ENCODE measurements around the gene ENO3. TPM values are rescaled to one million over a fixed set of nuclear protein-coding genes. Genes with fewer than 3 reads are reported as not detected.

ENO3 gene
- 24.4 and 27.3 TPM in 2 replicates for total RNA-seq (2013; cell fraction: nucleolus; rRNA removed)
- total RNA-seq (2014; rRNA removed) (10.4 and 11.1 TPM in 2 replicates), total RNA-seq (2014; rRNA removed; fragmentation: Illumina TruSeq; extraction: Trizol) (9.7 and 10.4 TPM in 2 replicates), total RNA-seq (2021) (24.4 and 28.4 TPM in 2 replicates), polyA plus RNA-seq (2011; rRNA removed) (19.8 and 25.6 TPM in 2 replicates), polyA plus RNA-seq (2014; fragmentation: Illumina TruSeq; extraction: Trizol) (9.0 and 15.2 TPM in 2 replicates), polyA plus RNA-seq (2014; fragmentation: Nextera tagmentation; extraction: Ambion mirVana) (10 to 100 TPM in 1 of 2 experiments, 1 to 10 TPM in 1; 6.8 to 14.5 TPM), polyA plus RNA-seq (2014; rRNA removed) (26.3 and 31.5 TPM in 2 replicates), polyA plus RNA-seq (2016; fragmentation: Nextera tagmentation; extraction: Ambion mirVana) (10 to 100 TPM; 18.8 to 19.7 TPM), polyA minus RNA-seq (2011; rRNA and poly(A)+ RNA removed) (8.6 and 14.5 TPM in 2 replicates), Bru-seq, nascent RNA (percentile 56 among the genes with signal in this experiment), BruChase-seq, experiment 1, labeled RNA remaining after a 6-hour chase (percentile 64 among the genes with signal in this experiment), BruChase-seq, experiment 2, labeled RNA remaining after a 2-hour chase (percentile 61 among the genes with signal in this experiment)
- 43.3 TPM for polyA plus RNA-seq (2011; ENCODE audit: low read depth)
- polyA plus RNA-seq (2011; cell fraction: cytosol; rRNA removed) = 24.3 and 32.1 TPM in 2 replicates
- 316 and 330 TPM in 2 replicates for polyA plus RNA-seq (2011; cell fraction: nucleus; rRNA removed)
- polyA plus RNA-seq (2012) = 39.6 and 43.1 TPM in 2 replicates
- 7.9 and 9.0 TPM in 2 replicates for polyA minus RNA-seq (2011; cell fraction: cytosol; rRNA and poly(A)+ RNA removed)
- 23.0 and 30.4 TPM in 2 replicates for polyA minus RNA-seq (2011; cell fraction: nucleus; rRNA and poly(A)+ RNA removed)
- long read RNA-seq, experiment 1, partial matches to known transcripts = 1 of 9 reads
- long read RNA-seq, experiment 1, other reads (novel, unspliced or antisense) = 8 of 9 reads
- long read RNA-seq, experiment 2, partial matches to known transcripts = 0 of 12 reads
- long read RNA-seq, experiment 2, other reads (novel, unspliced or antisense) = 10 of 12 reads

GRCh38 chr17:4950746-4951204, at the start of gene ENO3:
Gene ENO3, plus strand, starts transcription at chr17:4951119. Its CDS starts 711 bp downstream, at chr17:4951830.
- ChIA-PET POLR2A (interaction anchor here (0.7 to 17.5 kb wide), 6 partner anchors 9 to 333 kb away, joined by 3 to 272 read pairs (median 4); partner anchors contain the start of genes RNF167, SLC25A11 and SPAG7), RAD21 (ENCODE audit: unreplicated experiment) (interaction anchor here (2.0 to 9.8 kb wide), 2 partner anchors 10 to 15 kb away, joined by 7 to 73 read pairs; partner anchors contain the start of genes RNF167, SLC25A11 and SPAG7), SMC1A (ENCODE audit: uncharacterized antibody, unreplicated experiment) (interaction anchor here (1.0 to 3.4 kb wide), 3 partner anchors 11 to 16 kb away, joined by 3 to 24 read pairs (median 12); partner anchors contain the start of genes RNF167, SLC25A11 and SPAG7), CTCF (interaction anchor here (1.6 to 3.4 kb wide), 5 partner anchors 12 to 111 kb away, joined by 4 to 23 read pairs (median 8); partner anchors contain the start of genes RNF167, SLC25A11 and SPAG7)
- ATAC-seq = no peak
- Histone ChIP-seq H3K27me3 (replicated peaks in 1 of 2; ENCODE audit: control insufficient read depth in 2 of 2, insufficient read depth in 2 of 2, low read length in 1 of 2) (no peaks in the 10 kb centered on the region), H3K4me1 (ENCODE audit: control insufficient read depth, insufficient read depth, low read length) (peaks cover 17% of the 10 kb centered on the region), H3K9ac (ENCODE audit: control insufficient read depth, insufficient read depth, low read length) (peak within 1 kb of the TSS; percentile 97), H3K79me2 (ENCODE audit: control insufficient read depth, insufficient read depth, low read length) (peaks cover 40% of the 10 kb centered on the region), H3K4me3 (peak within 1 kb of the TSS; percentile 72), H4K20me1 (ENCODE audit: control insufficient read depth, insufficient read depth) (peaks cover 5% of the 10 kb centered on the region; the same call in 1 of the 2 replicates), H2AFZ (ENCODE audit: control insufficient read depth, low read depth, low read length) (peak within 1 kb of the TSS; percentile 72), H3K4me2 (ENCODE audit: control insufficient read depth, insufficient read depth) (peak within 1 kb of the TSS; percentile 93), H3K36me3 (ENCODE audit: control insufficient read depth in 2 of 2, insufficient read depth in 2 of 2, low read length in 1 of 2) (peaks cover 8 to 9% of the 10 kb centered on the region in 2 experiments), H3K27ac (ENCODE audit: control insufficient read depth, insufficient read depth) (peak within 1 kb of the TSS; percentile 85), H3K9me3 (replicated peaks; ENCODE audit: control insufficient read depth, insufficient read depth, low read length) (no peaks in the 10 kb centered on the region)
- BruUV-seq (replicated peaks) = no TSS peak
- no peak for FAIRE-seq
- TF ChIP-seq JUND (IDR thresholded peaks at IDR 0.05; ENCODE audit: low read depth, low read length) = no peak
- peak; percentile 41; the same call in 1 of the 2 replicates for TF ChIP-seq NR2F1 (conservative IDR thresholded peaks at IDR 0.05)
- TF ChIP-seq PRDM15 (CRISPR knock-in tag; IDR thresholded peaks at IDR 0.05) = no peak
- TF ChIP-seq SPI1 (IDR thresholded peaks at IDR 0.05; ENCODE audit: borderline replicate concordance, insufficient read depth, low read depth, low read length) = no peak
- no peak for DNase-seq (ENCODE audit: low read depth, low spot score)
- intact Hi-C loops (cut with micrococcal nuclease; ENCODE audit: unreplicated experiment) (no loop called here), in situ Hi-C loops (cut with MboI) (no loop called here)
- 24% methylated on average over 7 of the region's 7 CpGs for WGBS (ENCODE audit: insufficient coverage, insufficient replicate concordance, low lambda C conversion rate, missing lambda C conversion rate)
